HG02840 (cell line): ENCODE measurements around the gene NEURL3.
"Not testable (repeated sequence)": the region's sequence is repeated elsewhere in the genome, so short reads cannot be mapped to it uniquely, and the experiment has no call there.

ENCODE experiments used
- ATAC-seq: cut with Tn5 transposase; IDR thresholded peaks from one replicate; pipeline ENCODE4 v1.9.1; 2021; ENCODE audit warnings: mild to moderate bottlenecking, moderate library complexity, moderate number of reproducible peaks; ENCODE audit not compliant: unreplicated experiment, low FRiP score

NEURL3 gene

DNA sequence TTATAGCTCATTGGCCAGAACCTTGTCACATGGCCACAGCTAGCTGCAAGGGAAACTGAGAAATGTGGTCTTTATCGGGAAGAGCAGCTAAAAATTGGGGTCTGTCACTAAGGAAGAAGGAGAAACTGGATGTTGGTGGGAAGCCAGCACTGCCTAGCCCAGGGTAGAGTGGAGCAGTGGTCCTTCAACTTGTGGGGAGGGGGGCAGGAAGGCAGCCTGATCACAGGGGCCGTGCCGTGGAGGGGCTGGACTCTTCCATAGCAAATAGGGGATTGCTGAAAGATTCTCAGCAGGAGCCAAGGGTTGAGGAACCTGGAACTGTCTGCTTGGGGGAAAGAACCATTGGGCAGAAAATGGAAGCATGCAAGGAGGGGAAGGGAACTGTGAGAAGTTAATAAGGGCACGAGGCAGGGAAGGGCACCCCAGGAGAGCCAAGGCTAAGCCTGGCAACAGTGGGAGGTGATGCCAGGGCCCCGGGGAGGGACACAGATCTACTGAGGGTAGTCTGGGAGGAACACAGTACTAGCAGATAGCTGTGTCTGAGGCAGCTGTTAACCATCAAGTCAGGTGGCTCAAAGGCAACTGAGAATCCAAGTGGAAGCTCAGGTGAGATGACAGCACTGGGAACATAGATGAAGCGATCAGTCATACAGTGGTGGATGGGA lies 5.9 kb upstream of the NEURL3 start:
- no peak for ATAC-seq

DNA sequence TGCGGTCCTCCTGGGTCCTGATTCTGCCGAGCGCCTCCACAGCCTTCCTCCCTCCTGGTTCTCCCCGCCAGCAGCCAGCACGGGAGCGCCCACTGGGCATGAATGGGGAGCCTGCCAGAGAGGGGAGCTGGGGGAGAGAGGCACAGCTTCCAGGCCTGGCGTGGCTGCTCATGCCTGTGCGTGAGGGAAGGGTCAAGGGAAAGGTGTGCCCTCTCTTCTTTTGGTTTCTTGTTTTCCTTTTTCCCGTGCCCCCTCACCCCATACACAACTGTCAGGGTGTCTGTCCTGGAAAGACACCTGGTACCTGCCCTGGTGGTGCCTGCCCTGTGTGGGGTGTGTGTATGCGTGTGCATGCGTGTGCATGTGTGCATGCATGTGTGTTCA lies 4.7 kb upstream of the NEURL3 start:
- no peak for ATAC-seq

DNA sequence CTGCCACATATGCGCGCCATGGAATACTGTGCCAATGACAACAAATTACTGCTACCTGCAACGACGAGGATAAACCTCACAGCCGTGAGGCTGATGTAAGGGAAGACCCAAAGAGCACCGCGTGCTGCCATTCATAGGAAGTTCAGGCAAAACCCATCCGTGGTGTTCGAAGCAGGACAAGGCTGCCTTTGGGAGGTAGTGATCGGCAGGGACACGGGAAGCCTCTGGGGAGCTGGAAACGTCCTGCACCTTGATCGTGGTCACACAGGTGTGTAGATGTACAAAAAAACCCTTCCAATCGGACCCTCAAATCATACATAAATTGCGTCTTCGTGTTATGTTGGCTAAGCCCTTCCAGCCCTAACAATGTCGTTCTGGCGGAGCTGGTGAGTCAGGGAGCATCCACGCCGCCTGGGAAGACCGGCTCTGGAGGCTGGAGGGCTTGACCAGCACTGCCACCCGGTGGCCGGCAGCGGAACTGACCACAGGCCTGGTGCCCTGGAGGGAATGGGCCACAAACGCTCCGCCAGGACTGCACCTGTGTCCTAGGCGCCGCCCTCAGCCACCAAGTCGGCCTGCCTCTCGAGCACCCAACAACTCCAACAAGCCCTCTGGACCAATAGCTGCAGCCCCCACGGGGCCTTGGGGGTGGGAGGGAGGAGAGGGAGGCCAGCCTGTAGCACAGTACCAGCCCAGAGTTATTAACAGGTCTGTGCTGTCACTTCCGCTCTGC lies 4.1 kb upstream of the NEURL3 start:
- no peak for ATAC-seq

DNA sequence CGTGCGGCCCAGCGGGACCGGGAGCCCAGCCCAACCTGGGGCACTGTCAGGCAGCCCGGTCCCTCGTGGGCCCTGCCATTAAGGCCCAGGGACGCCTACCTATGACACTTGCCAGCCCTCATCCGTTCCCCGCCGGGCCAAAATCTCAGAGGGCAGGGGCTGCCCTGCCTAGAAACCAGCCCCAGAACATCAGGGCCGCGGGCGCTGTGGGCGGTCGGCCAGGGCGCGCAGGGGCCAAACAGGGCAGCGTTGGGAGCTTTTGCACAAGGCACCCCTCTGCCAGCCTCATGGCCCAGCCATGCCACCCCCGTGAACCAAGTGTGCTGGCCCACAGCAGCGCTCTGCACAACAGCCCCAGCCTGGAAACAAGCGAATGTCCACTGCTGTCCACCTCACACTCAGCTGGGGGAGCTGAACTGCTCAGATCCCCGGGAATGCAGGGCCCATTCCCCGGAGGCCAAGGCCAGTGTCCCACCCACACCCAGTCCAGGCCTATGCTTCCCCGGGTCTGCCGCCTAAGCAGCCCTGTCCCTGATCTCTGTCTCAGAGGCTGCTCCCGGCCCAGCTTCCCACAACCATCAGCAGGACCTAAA lies 3.5 kb upstream of the NEURL3 start:
- ATAC-seq, result no peak

DNA sequence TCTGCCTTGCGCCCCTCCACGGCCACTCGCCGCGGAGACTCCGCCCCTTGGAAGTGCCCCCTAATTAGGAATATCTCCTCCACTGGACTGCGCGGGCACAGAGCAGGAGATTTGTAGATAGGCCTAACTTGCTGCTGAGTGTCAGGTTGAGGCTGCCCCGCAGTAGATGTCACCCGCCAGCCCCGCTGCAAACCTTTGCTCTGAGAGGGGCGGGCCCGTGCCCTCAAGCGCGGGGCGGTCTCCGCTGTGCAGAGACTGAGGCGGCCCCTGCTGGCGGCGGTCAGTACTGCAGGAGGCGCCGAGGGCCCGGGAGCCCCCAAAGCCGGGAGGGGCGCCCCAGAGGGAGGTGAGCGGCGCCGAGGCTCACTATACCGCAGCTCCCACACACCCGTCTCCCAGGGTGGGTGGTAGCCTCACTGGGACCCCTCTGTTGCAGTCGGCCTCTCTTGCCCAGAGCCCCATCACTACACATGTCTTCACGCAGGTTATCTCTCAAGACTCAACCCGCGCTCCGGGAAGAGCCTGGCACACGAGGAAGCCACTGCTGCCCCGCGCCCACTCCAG lies 2.9 kb upstream of the NEURL3 start:
- ATAC-seq, result no peak

DNA sequence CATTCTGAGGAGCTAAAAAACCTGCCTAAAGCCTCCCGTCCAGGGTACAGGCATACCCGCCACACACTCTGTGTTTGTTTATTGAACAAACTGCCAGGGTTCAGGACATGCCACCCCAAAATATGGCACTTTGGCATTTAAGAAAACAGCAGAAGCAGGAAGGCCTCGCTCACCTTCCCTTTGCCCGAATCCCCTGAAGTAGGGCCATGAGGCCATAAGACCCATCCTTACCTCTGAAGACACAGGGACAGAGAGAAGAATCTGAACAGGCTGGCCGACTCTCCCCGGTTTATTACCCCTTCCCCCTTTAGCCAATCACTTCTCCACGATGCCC lies 1.7 kb upstream of the NEURL3 start:
- no peak for ATAC-seq

DNA sequence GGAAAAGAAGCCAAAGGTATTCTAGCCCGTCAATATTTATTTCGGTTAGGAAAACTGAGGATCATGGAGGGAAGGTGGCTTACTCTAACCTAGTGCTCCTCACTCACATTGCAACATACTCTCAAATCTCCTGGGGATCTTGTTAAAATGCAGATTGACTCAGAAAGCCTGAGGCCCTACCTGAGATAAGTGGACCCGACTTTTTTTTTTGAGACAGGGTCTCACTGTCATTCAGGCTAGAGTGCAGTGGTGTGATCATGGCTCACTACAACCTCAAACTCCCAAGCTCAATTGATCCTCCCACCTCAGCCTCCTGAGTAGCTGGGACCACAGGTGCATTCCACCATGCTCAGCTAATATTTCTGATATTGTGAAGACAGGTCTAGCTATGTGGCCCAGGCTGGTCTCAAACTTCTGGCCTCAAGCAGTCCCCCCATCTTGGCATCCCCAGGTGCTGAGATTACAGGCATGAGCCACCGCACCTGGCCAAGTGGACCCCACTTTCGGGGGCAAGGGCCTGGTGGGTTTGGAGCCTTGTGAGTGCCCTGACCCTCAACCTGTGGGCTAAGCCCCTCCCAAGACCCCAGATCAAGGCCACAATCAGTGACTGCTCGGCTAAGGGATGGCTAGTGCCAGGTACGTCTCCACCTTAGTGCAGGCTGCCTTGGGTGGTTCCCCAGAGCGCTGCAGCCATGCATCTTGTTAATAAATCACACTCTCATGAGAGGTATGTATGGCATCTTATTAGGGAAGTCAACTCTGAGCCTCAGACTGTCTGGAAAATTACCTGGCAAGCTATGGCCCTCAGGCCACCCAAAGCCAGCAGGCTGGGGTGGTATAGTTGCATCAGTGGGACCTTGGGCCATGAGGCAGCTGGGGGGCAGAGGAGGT lies 1.1 kb upstream of the NEURL3 start:
- ATAC-seq, result no peak

DNA sequence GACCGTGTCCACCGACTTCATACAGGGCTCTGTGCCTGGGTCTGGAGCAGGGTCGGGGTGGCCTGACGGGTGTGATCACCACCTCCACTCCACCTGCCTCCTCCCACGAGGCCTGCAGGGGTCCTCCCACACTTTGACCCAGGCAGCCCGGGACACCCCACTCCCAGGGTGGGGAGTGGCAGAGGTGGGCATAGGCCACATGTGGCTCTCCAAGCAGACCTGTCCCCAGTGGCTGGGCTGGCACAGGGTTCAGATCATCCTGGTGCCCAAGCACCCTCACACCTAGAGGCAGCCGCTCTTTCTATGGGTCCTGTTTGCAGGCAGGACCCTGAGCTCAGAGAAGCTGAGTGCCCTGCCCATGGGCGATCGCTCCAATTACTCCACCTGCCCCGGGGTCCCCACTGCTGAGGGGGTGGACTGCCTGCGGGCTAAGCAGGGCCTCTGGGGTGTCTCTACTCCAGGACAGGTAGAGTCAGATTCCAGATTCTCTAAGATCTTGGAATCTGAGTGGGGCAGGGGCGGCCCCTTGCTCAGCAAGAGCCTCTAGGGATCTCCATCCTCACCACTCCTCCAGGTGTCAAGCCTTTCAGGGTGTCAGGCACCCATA lies 1.4 kb downstream of the NEURL3 start:
- ATAC-seq, result no peak

DNA sequence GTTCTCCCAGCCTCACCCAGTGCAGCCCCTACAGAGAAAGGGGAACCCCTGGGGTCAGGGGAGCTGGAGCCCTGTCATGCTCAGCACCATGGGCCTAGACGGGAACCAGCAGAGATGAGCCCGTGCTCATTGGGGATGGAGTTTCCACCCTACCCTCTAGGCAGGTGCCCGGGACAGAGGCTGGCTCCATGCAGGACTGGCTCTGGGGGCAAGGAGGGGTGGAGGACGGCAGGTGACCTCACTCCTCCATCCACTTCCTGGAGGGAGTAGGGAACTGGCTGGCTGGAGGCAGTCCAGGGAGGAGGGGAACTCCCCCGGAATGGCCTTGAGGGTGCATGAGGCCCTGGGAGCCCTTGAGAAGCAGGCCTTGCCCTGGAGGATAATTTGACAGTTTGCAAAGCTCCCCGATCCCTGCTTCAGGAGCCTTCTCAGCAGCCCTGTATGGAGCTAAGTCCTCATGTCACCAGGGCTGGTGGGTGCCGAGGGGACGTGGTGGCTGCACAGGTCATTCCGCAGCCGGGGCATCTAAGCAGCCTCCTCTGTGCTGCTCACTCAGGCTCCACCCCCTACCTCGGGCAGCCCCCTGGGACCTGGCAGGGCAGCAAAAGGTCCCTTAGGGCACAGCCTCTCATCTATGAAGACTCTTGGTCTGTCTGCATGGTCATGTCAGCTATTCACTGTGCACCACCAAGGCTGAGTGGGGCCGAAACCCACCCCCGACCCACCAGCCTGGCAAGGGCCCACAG lies 2.1 kb downstream of the NEURL3 start:
- ATAC-seq, result no peak

DNA sequence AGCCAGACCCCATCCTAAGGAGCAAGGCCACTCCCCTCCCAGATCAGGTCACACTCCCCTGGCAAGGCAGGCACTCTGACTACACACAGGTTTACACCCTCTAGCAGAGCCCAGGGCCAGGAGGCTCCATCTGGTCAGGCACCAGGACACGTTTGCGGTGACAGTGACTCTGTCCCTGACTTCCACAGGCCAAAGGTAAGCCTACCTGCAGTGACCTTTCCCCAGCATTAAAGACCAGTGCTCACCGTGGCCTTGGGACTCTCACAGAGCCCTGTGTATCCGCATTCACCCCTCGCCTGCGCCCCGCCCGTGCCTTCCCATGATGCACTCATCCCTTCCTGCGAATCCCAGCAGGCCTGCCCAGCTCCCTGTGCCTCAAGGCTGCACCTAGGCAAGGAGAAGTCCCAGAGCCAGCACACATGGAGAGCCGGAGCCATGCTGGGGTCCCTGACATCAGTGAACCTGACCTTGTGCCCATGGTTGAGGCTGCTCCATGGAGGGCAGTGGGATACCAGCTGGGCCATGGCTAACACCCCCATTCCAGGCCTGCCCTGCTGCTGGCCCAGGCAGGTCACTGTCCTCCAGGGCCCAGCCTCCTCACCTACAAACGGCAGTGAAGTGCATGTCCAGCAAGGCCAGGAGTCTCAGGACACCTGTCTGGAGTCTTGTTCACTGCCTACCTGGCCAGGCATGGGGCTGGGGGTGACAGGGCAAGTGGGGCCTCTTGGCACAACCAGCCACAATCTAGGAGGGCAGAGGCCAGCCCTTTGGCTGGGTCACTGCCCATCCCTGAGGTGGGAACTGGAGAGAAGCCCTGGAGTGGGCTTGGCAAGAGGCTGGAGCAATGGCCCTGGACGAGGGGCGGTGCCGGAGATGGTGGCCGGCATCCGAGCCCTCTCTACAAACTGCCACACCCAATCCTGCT lies 3.0 kb downstream of the NEURL3 start:
- ATAC-seq, result no peak

DNA sequence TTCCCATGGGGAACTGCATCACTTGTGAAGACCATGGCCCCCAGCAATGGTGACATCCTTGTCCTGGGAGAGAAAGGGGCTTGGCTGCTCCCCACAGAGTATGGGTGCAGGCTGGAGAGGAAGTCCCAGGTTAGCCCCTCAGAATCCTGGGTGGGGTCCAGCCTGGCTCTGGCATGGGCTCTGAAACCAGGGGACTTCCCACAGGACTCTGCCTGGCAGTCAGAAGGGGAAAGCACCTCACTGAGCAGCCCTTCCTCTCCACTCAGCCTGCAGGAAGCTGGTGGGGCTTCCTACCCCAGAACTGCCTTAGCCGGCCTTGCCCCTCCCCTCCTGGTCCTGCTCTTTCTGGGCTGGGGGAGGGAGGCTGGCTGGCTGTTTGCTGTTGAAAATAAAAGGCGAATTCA lies 3.7 kb downstream of the NEURL3 start:
- no peak for ATAC-seq

DNA sequence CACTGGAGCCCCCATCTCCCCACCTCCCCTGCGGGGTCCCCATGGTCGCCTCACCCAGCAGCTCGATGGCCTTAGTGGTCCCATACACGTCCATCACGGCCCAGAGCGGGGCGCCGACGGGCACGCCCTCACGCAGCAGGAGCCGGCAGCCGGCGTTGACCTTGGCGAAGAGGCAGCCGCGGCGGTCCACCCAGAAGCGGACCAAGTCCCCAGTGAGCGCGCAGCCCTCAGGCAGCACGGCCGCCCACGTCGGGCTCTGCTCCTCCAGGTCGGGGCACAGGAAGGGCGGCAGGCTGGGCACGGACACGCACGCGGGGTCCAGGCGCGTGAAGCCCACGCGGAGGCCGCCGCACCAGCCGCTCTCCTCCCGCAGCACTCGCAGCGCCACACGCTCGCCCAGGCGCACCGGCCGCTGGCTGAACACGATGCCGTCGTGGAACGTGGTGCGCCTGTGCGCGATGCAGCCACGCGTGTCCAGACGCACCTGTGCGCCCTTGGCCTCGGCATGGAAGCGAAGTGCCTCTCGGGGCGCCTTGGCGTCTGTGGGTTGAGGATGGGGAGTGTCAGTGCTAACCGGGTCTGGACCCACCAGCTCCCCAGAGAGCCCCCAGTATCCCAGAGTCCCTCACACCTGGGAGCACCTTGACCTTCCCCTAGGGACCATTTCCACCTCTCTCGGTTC lies 4.6 kb downstream of the NEURL3 start:
- ATAC-seq, result no peak

DNA sequence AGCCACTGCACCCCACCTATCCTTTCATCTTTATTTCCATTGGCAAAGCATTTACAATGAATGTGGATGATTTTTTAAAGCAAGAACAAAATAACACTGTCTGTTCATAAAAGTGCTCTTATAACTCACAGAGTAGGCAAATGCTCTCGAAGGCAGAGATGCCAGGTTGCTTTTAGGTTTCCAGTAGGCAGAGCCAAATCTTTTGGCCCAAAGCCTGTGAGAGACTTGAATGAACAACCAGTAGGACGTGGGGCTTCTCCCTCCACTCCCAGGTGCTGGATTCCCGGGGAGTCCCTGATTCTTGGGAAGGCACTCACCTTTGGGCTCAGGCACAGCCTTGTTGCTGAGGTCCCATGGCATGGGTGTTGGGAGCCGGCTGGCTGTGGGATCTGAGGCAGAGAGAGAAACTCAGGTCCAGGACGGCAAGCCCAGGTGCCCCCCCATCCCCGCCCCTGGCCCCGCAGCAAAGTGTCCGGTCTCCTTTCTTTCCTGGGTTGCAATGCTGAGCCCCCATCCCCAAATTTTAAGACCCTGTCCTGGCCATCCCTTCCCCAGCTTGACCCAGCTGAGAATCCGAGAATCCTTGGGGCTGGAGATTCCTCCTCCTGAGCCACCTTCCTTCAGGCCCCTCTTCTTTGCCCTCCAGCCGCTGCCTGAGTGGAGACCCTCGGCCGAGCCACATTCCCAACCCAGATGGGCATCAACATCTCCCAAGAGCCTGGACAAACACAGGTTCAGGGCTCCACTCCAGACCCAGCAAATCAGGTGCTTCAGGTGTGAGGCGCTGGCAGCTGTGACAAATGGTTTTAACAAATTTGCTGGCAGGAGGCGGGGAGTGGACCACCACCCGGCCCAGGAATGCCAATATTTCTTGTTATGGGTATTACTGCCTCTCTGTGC lies 5.8 kb downstream of the NEURL3 start:
- no peak for ATAC-seq

DNA sequence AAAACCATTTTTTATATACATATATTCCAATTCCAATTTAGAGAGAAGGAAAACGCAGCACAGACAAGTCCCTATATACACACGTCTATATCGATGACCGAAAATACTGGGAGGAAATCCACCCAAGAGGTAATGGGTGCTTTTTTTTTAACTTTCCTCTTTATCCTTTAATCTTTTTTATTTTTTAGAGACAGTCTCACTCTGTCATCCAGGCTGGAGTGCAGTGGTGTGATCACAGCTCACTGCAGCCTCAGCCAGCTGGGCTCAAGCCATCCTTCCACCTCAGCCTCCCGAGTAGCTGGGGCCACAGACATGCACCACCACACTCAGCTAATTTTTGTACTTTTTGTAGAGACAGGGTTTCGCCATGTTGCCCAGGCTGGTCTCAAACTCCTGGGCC lies 6.5 kb downstream of the NEURL3 start:
- not testable (repeated sequence) for ATAC-seq

DNA sequence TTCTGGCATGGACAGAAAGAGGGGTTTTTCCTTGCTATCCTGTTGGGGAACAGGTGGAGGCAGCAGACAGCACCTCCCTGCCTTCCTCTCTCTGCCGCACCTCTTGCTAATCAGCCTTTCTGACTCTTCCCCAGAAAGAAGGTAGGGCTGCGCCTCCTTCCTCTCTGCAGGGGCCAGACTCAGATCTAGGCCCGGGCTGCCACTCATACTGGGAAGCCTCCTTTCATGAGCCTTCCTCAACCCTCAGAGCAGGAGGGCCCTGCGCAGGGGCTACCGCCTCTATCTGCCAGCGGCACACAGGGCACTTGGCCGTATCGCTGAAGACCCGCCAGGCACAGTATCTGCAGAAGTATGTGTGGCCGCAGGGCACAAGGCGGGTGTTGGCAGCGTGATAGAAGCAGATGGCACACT lies 7.1 kb downstream of the NEURL3 start:
- no peak for ATAC-seq

DNA sequence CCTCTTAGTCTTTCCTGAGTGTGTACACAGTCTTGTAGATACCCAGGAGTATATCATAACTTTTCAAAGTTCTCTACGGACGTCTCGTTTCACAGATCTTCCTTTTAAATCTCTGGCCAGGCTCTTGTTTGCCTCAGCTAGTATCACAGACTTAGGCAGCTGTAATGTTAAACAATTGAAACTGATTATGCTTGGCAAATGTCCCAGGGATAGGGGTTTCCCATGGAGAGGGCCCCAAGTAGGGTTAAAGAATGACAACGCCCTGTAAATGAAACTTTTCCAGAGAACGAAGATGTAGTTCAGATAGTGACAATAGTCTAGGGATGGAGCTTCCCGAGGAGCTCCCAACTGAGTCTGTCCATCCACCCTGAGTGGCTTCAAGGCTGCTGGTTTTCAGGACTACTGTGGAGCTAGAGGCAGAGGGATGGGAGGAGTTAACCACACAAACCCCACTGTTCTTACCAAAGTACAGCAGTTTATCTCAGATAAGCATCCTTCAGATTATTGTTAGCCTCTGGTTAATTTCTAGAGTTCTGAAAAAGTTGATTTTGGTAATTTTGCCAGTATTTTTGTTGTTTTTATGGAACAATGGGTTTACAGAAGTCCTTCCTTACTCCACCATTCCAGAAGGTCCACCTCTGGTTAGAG lies 9.1 kb downstream of the NEURL3 start:
- no peak for ATAC-seq

DNA sequence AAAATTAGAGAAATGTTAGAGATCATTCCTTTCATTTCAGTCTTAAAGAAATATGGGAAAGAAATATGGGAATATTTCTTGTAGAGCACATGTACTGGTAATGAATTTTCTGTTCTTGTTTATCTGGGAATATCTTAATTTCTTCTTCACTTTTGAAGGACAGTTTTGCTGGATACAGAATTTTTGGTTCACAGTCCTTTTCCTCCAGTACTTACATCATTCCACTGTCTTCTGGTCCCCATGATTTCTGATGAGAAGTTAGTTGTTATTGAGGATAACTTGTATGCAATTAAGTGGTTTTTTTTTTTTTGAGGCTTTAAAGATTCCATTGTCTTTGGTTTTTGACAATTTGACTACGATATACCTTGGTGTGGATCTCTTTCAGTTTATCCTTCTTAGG lies 11.0 kb downstream of the NEURL3 start:
- no peak for ATAC-seq
